Measurements from ENCODE around the gene CISTR. TPM values are rescaled to one million over a fixed set of nuclear protein-coding genes. Genes with fewer than 3 reads are reported as not detected.
"Not testable (repeated sequence)": the region's sequence is repeated elsewhere in the genome, so short reads cannot be mapped to it uniquely, and the experiment has no call there.

CISTR gene
- total RNA-seq, 2 donors from 2014 or later = 1.4 to 1.9 TPM

DNA sequence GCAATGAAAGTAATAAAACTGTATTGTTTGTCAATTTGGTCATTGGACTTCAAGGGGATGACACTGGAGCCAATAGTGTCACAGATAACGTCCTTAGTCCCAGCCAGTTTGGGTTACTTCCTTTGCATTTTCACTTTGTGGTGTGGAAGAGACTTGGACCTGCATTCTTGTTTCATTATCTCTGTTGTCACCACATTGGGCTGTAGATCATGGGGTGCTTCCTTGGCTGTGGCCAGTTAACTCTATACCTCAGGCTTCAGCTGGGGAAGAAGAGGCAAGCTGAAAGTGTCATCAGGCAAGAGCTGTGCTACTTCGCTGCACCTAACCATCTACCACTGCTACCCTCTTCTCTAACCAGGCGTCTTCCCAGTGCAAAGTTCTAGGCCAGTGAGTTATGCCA lies 15.1 kb upstream of the CISTR start:
- DNase-seq = no peak

DNA sequence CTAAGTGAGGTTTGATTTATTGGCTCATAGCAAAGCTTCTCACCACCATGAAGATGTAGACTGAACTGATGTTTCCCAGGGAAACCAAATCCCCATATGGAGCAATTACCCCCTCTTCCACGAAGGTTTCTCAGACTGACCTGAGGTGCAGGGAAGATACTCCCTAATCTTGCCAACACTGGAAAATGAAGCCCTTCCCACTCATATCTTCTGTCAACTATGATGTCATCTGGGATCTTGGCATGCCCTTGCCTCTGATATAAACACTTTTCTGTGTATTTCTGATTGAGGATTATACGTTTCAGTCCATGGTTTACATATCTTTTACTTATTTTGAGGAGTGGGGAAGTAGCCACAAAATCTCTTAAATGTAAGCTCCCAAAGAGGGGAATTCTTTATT lies 14.1 kb upstream of the CISTR start:
- DNase-seq (no peak), ATAC-seq (no peak)
- intact Hi-C loops (cut with DNase I) = no loop called here

More for the DNA sequence above, 15.1 kb upstream of the CISTR start:
- intact Hi-C loops (cut with DNase I) = no loop called here
- ATAC-seq = no peak

DNA sequence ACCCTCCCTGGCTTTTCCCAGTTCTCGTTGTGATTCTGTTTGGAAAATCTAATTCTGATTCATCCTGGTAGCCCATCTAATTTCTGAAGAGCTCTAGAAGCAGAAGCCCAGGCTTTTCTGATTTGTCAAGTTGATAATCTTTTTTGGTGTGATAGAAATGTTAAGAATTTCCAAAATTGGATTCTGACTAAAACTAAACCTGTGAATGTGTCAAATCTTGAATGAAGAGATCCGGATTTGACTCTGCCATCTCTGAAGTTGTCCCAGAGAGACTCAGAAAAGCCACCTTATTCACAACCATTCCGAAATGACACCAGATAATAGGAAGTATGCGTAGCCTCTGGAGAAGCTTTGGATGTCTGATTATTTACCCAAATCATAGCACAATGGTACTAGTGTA lies 12.8 kb upstream of the CISTR start:
- intact Hi-C loops (cut with DNase I) = no loop called here
- ATAC-seq = no peak
- DNase-seq = no peak

DNA sequence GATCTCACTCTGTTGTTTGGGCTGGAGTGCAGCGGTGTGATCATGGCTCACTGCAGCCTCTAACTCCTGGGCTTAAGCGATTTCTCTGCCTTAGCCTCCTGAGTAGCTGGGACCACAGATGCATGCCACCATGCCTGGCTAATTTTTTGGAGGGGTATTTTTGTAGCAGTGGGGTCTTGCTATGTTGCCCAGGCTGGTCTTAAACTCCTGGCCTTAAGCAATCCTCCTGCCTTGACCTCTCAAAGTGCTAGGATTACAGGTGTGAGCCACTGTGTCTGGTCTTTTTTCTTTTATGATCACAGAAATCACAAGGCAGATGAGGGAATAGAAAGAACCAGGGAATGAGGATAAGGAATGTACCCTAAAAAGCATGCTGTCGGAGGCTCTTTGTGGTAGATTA lies 11.0 kb upstream of the CISTR start:
- DNase-seq; intact Hi-C loops (cut with DNase I); ATAC-seq: not testable (repeated sequence)

DNA sequence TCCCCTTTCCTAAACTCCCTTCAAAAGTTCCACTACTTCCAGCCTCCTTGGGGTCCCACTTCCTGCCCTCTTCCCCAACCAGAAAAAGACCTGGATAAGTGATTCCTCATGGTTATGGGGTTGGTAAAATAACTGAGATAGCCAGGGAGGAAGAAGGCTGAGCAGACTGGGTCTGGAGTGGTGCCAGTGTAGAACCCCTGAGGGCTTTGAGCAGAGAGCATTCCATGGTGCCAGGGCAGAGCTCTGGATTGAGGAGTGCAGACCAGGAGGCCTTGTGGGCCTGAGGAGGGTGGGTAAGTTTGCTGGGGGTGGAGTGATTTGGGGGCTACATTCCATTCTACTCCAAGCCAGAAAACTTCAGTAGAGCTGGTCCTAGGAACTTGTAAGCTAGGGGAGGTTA lies 9.5 kb upstream of the CISTR start:
- DNase-seq (no peak), ATAC-seq (no peak)
- intact Hi-C loops (cut with DNase I) = no loop called here

DNA sequence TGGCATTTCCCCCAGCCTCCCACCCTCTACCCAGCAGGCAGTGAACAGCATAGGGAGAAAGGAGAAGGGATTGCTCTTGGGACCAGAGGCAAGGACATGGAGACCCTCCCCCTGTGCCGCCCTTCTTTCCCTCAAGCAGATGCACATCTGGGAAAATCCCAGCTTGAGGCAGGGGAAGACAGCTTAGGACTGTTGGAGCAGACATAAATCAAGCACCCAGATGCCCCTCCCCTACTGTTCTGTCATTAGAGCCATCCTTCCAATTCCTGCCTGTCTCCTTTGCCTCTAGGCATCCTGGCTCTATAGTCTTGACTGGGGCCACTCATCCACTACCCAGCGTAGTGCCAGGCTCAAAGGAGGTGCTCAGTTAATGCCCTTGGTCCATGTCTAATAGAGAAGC lies 7.5 kb upstream of the CISTR start:
- DNase-seq = no peak
- no peak for ATAC-seq
- intact Hi-C loops (cut with DNase I) = no loop called here

DNA sequence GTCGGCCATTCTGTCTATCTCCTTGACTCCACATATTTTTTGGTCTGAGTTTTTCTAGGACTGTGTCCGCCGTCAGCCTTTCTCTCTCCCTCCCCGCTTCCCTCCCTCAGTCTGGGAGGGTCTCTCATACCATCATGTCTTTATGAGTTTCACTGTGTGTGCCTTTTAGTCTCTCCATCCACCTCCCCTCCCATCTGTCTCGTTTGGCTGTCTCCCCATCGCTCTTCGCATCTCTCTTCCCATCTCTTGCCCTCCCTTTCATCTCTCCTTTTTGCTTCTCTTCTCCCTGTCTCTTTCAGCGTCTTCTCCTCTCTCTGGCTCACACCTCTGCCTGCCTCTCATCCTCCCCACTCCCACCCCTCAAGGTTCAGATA lies 6.9 kb upstream of the CISTR start:
- ATAC-seq = no peak
- DNase-seq = no peak
- intact Hi-C loops (cut with DNase I) = no loop called here

DNA sequence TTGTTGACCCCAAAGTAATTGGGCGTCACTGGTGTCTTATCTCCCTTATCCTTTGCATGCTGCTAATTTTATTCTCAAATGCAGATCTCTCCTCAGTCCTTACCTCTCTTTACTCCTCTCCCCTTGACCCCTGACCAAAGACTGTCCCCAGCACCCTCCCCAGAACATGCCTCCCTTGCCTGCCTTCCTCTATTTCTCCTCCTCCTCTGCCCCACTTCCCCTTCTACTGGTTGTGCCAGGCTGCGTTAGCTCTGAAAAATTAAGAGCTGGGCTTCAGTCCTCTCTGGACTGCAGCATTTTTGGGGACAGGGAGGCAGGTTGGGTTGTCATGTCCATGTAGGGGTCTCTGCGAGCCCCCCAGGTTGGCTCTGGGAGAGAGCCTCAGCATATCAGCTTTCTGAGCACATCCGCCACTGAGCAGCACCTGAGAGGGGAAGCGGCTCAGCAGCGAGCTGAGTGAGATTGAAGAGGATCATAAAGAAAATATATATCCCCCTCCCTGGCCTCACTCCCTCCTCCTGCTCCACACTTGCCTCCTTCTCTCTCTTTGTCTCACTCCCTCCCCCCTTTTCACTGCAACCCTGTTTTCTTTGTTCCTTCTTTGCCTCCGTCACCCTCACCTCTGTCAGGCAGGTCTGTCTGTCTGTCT lies 6.4 kb upstream of the CISTR start:
- no peak for ATAC-seq
- intact Hi-C loops (cut with DNase I) = no loop called here
- no peak for DNase-seq

DNA sequence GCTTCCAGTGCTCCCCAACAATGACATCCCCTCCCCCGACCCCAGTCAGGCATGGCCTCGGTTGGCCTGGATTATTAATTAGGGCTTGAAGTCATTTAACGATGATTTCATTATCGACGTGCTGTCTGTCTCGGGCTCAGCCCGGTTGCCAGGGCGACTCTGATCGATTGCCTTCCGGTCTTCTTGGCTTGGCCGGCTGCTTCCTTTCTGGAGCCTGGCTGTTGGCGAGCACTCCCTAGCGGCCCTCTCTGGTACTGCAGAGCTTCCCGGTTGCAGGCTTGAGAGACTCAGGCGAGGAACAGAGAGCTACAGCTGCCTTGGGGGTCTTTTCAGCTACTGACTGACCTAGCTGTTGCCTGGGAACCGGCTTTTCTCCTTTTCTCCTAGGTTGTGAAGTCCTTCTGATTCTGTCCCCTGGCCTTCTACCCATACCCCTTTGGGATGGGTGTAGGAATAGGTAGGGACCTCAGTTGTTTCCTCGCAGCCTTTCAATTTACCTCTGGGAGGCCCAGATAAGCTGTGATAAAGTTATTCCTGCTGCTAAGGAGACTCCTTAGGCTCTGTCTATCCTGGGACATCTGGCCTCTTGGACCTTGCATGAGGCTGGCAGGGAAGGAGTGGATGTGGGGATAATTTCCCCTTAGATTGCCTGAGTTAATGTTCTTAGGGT lies 5.5 kb upstream of the CISTR start:
- peak; percentile 48 to 65 for ATAC-seq
- intact Hi-C loops (cut with DNase I) = no loop called here

DNA sequence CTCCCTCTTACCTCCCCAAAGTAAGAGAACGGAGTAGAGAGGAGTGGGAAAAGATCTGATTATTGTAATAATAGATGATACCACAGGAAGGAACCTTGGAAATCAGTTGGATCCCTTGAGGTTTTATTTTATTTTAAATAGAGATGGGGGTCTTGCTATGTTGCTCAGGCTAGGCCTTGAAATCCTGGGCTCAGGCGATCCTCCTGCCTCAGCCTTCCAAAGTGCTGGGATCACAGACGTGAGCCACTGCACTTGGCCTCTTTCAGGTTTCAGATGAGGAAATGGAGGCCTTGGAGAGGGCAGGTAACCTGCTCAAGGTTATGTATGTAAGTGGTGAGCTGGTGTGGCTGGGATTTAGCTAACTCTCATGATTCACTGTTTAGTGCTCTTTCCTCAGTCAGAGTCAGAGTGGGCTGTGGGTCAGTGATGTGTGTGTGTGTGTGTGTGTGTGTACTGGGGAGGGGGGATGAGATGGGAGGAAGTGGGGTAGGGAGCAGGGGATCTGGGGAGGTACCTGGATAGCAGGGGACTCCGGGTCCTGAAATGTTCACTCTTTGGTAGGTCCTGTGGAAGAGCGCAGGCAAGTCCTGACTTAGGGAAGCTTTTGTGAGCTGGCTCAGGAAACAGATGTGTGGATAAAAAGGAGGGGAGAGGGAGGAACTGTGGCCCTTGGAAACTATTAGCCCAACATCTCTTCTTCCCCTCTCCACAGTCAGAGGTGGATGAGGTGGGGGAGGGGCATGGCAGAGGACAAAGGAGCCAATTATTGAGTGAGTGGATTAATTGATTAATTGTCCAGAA lies 4.7 kb upstream of the CISTR start:
- no peak for ATAC-seq
- DNase-seq = no peak
- intact Hi-C loops (cut with DNase I) = no loop called here

More for the DNA sequence above, 5.5 kb upstream of the CISTR start:
- peak; percentile 78 for DNase-seq

DNA sequence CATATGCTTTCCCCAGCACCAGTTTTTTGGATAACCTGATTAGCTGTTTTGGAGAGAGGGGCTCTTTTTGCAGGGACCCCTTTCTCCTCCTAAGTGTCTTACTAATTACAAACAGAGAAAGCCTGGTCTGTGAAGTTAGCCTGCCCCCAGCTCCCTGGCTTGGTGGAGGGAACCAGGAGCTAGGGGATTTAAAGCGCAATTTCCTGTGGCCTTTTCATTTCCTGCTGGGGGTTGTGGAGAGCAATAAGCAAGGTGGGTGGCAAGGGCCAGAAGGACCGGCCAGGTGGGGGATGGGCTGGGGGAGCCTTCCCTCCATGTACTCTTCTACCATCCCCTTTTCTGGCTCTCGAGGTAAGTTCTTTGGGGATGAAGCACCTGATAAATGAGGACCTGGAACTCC lies 4.1 kb upstream of the CISTR start:
- ATAC-seq (no peak), DNase-seq (no peak)

DNA sequence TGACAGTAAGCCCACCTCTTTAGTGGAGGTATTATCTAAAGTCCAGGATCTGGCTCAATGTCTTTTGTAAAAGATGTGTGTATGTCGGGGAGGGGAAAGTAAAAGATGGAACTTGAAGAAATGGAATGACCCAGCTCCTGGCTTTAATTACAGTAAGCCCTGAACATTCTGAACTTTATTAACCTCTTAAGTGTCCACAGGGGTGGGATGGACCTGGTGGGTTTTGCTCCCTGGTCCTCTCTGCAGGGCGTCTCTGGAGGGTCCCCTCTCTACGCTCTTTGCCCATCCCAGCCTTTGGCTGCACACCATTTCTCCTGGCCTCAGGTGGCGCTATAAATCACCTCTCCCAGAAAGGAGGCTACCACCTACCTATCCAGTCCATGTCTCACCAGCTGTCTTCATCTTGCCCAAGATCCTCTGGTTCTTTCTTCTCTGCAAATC lies 3.7 kb upstream of the CISTR start:
- DNase-seq (no peak), ATAC-seq (no peak)
- intact Hi-C loops (cut with DNase I) = no loop called here

More for the DNA sequence above, 4.1 kb upstream of the CISTR start:
- intact Hi-C loops (cut with DNase I) = no loop called here

DNA sequence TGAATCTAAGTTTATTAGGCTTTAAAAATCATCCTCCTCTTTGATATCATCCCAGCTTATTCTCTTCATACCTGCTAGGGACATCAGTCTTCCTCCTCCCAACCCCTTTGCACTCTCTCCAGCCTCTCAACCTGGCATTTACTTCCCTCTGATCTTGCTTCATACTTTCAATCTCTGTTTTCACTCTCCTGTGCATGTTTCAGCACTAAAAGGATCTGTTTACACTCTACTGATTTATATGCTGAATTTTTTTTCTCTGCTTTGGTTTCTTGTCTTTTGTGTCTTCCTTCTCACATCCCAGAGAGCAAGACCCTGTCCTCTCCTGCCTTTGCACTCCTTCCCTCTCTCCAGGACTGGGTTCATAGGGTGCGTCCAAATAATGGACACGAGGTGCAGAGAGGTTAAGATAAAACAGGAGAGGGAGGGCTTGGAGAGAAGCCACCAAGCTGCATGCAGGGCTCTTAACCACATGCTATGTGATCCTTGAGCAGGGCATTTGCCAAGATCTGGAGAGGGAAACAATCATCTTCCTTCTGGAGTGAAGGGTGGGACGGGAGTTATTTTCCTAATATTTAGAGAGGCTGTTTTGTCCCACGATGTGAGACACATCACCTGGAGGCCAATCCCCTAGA lies 3.0 kb upstream of the CISTR start:
- intact Hi-C loops (cut with DNase I) = no loop called here
- DNase-seq (no peak), ATAC-seq (no peak)

DNA sequence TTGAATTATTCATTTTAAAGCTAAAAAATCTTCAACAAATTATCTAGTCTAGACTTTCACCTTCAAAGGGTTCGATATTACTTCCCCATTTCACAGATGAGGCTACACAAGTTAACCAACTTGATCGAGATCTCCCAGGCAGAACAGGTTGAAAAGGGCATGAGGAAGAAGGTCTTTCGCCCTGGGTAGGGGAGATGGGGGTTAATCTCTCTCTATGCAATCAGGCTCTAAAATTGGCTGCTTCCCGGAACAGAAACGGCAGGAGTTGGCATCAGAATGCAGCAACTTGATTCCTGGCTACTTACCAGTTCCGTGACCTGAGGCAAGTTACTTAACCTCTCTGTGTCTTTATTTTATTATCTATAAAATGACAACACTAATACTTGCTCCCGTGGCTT lies 2.4 kb upstream of the CISTR start:
- intact Hi-C loops (cut with DNase I) = no loop called here
- ATAC-seq = no peak
- DNase-seq = no peak

DNA sequence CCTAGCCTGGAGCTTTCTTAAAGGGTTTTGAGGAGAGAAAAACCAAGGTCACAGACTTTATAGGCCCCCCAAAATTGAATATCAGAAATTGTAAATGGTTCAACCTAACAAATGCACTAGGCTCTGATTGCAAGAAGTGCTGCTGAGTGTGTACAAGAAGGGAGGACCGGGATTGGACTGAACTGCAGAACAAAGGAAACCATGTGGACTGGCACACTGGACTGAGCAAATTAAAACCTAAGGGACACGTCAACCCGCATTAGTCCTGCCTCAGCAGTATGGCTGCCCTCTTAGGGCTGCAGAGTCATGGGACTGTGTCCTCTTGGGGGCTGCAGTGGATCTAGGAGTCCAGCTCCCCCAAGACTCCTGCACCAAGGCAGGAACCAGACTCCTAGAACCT lies 842 bp upstream of the CISTR start:
- ATAC-seq (no peak), DNase-seq (no peak)
- intact Hi-C loops (cut with DNase I) = no loop called here

DNA sequence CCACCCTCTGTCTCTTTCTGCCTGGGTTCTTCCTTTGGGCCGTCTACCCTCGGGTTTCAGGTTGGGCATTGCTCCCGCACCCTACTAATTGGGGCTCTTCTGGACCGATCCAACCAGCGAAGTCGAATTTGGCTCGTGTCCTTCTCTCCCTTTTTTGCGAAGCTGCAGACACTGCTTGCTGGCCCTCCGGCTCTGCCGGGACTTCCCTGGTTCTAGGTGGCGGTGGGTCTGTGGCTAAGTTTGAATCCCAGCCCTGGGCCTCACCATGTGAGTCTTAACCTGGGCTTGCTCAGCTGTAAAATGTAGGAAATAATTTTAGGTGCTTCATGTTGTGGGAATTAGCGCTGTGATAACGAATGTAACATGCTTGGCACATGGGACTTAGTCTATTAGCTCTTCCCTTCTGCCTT lies 418 bp upstream of the CISTR start:
- no peak for DNase-seq
- intact Hi-C loops (cut with DNase I) = no loop called here
- no peak for ATAC-seq

DNA sequence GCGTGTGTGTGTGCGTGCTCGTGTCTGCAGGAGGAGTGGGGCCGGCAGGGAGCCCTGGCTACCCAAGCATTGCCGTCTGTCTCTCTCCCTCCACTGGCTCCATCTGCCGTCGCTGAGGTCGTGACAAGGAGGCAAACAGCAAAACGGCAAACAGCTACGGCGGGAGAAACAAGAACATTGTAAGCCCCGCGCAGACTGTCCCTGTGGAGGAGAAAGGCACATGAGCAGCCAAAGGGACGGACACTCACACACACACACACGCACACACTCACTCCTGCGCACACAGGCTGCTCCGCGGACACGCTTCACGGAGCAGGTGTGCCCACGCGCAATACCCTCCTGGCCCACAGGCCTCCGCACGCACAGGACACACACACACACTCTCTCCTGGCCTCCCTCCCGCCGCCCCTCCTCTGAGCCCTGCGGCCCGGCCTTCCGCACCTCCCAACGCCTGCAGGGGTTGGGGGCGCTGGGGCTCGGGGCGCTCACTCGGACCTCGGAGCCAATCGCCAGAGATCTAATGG lies 905 bp downstream of the CISTR start:
- intact Hi-C loops (cut with DNase I) = no loop called here
- DNase-seq (peak; percentile 41), ATAC-seq (peak; percentile 39 to 40)

DNA sequence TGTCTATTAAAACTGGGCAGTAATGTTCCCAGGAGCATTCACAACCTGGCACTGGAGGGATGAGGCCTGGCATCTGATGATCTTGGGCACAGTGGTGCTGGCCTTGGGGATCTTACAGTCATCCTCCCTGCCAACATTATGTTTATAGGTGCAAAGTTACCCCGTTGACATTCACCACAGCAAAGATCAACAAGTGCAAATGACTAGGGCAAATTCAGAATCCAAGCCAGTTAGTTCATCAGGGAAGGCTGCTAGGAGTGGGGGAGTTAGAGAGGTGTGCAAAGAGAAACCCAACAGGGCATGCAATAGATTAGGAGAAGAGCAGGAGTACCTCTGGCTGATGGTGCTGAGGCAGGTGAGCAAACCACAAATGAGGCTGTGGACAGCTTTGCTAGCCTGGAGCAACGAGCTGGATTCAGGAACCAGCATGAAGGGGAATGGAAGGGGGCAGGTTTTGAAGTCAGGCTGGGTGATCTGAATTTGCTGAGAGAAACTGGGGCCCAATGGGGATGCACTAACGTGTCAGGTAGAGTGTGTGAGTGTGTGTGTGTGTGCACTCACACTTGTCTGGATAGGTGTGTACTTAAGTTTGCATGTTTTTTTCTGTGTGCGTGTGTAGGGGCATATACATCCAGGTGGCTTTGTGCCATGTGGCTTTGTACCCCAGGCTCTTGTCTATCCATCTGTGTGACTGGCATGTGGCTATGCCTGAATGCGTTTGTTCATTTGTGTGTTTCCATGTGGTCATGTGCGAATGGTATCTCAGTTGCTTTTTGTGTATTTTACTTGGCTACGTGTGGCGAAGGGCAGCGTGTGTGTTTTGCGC lies 1.6 kb downstream of the CISTR start:
- intact Hi-C loops (cut with DNase I) = loop anchor here in 1 of 2 donors (5.0 kb wide), 1 partner anchor 208 kb away; no protein-coding TSS in a partner anchor
- DNase-seq = no peak
- no peak for ATAC-seq
